IPS DF 6.9 (cell line): ENCODE measurements around the gene USP6NL.
A peak's percentile ranks its signal among the peaks of the same experiment; 100 is the strongest.

Experiments
- DNase-seq: peaks from one replicate; pipeline ENCODE4 v3.0.0-alpha.2; 2013; ENCODE audit warnings: low read depth, low spot score
- H3K27ac ChIP-seq: one replicate; pipeline ENCODE4 v1.5.1; 2013; ENCODE audit warnings: low read length, control low read depth
- H3K27me3 ChIP-seq: 2 replicates; pipeline ENCODE4 v1.6.1; 2013; ENCODE audit warnings: mild to moderate bottlenecking, low read length; ENCODE audit not compliant: control insufficient read depth, insufficient read depth
- H3K36me3 ChIP-seq: 2 replicates; pipeline ENCODE4 v1.6.1; 2013; ENCODE audit warnings: low read length; ENCODE audit not compliant: control insufficient read depth, insufficient read depth
- H3K4me1 ChIP-seq: 2 replicates; pipeline ENCODE4 v1.6.1; 2013; ENCODE audit warnings: low read length; ENCODE audit not compliant: control insufficient read depth, insufficient read depth
- H3K4me3 ChIP-seq: 2 replicates; pipeline ENCODE4 v1.5.1; 2013; ENCODE audit warnings: mild to moderate bottlenecking, low read length
- H3K9me3 ChIP-seq: 2 replicates; pipeline ENCODE4 v1.6.1; 2013; ENCODE audit warnings: low read length, inconsistent platforms; ENCODE audit not compliant: control insufficient read depth, insufficient read depth
- WGBS: extraction: QIAGEN DNeasy Blood & Tissue Kit; methylation state at CpG from one replicate; pipeline ENCODE4 v1.1.7; 2013; ENCODE audit warnings: mixed read lengths, missing lambda C conversion rate; ENCODE audit not compliant: insufficient read length, insufficient coverage; 5-methylcytosine and 5-hydroxymethylcytosine counted together

USP6NL gene

GRCh38 chr10:11469575-11470391 lies 141.7 kb downstream of the USP6NL start:
- Histone ChIP-seq H3K4me1 (peaks cover 9% of the 10 kb centered on the region), H3K4me3 (no peak overlapping the region), H3K36me3 (no peaks in the 10 kb centered on the region), H3K9me3 (no peaks in the 10 kb centered on the region), H3K27ac (no peak overlapping the region), H3K27me3 (no peaks in the 10 kb centered on the region)
- peak; percentile 29 for DNase-seq
- WGBS: no CpG with 5 or more reads among the region's 22 CpGs

- no peaks in the 10 kb centered on the region for H3K9me3 ChIP-seq
- no peaks in the 10 kb centered on the region for H3K27me3 ChIP-seq
- no peak overlapping the region for H3K27ac ChIP-seq
- peaks cover 3% of the 10 kb centered on the region; the same call in 1 of the 2 replicates for H3K36me3 ChIP-seq
- peaks cover 6% of the 10 kb centered on the region for H3K4me1 ChIP-seq
- DNase-seq: no peak
- H3K4me3 ChIP-seq: no peak overlapping the region
- WGBS: no CpG with 5 or more reads among the region's 7 CpGs
These were observed 143.2 kb downstream of the USP6NL start for GRCh38 chr10:11468126-11468742.

GRCh38 chr10:11465406-11465805 lies 146.0 kb downstream of the USP6NL start:
- Histone ChIP-seq H3K4me1 (peaks cover 5% of the 10 kb centered on the region), H3K9me3 (no peaks in the 10 kb centered on the region), H3K27me3 (no peaks in the 10 kb centered on the region), H3K4me3 (no peak overlapping the region), H3K36me3 (peaks cover 5% of the 10 kb centered on the region), H3K27ac (no peak overlapping the region)
- no CpG with 5 or more reads among the region's 5 CpGs for WGBS
- DNase-seq: no peak

- no peaks in the 10 kb centered on the region for H3K9me3 ChIP-seq
- H3K36me3 ChIP-seq: peaks cover 5% of the 10 kb centered on the region
- no peak overlapping the region for H3K4me3 ChIP-seq
- no peak overlapping the region for H3K27ac ChIP-seq
- DNase-seq: no peak
- no peaks in the 10 kb centered on the region for H3K27me3 ChIP-seq
- WGBS: no CpG with 5 or more reads among the region's 26 CpGs
- H3K4me1 ChIP-seq: no peaks in the 10 kb centered on the region
These were observed 148.3 kb downstream of the USP6NL start for GRCh38 chr10:11463111-11463510.

GRCh38 chr10:11462071-11462470 lies 149.4 kb downstream of the USP6NL start:
- H3K9me3 ChIP-seq: no peaks in the 10 kb centered on the region
- H3K4me3 ChIP-seq: no peak overlapping the region
- no peaks in the 10 kb centered on the region for H3K4me1 ChIP-seq
- DNase-seq: no peak
- no peaks in the 10 kb centered on the region for H3K27me3 ChIP-seq
- H3K36me3 ChIP-seq: peaks cover 8% of the 10 kb centered on the region
- no CpG with 5 or more reads among the region's 10 CpGs for WGBS
- H3K27ac ChIP-seq: no peak overlapping the region

GRCh38 chr10:11457336-11457735 lies 154.1 kb downstream of the USP6NL start:
- peaks cover 4% of the 10 kb centered on the region; the same call in 1 of the 2 replicates for H3K36me3 ChIP-seq
- H3K9me3 ChIP-seq: no peaks in the 10 kb centered on the region
- no peaks in the 10 kb centered on the region for H3K27me3 ChIP-seq
- no CpG with 5 or more reads among the region's 2 CpGs for WGBS
- DNase-seq: no peak
- H3K4me3 ChIP-seq: no peak overlapping the region
- no peaks in the 10 kb centered on the region for H3K4me1 ChIP-seq
- H3K27ac ChIP-seq: no peak overlapping the region

- H3K4me3 ChIP-seq: no peak overlapping the region
- H3K36me3 ChIP-seq: 0 out of 2 replicates have a peak, but pooled peaks cover 4% of the 10 kb centered on the region
- no peak overlapping the region for H3K27ac ChIP-seq
- DNase-seq: no peak
- no peaks in the 10 kb centered on the region for H3K27me3 ChIP-seq
- H3K9me3 ChIP-seq: no peaks in the 10 kb centered on the region
- no peaks in the 10 kb centered on the region for H3K4me1 ChIP-seq
- WGBS: no CpG with 5 or more reads among the region's 8 CpGs
These were observed 156.4 kb downstream of the USP6NL start for GRCh38 chr10:11454958-11455566.

GRCh38 chr10:11454160-11454559 lies 157.3 kb downstream of the USP6NL start:
- no peak overlapping the region for H3K4me3 ChIP-seq
- no CpG with 5 or more reads among the region's 4 CpGs for WGBS
- no peaks in the 10 kb centered on the region for H3K4me1 ChIP-seq
- no peaks in the 10 kb centered on the region for H3K9me3 ChIP-seq
- no peaks in the 10 kb centered on the region for H3K27me3 ChIP-seq
- 0 out of 2 replicates have a peak, but pooled peaks cover 4% of the 10 kb centered on the region for H3K36me3 ChIP-seq
- DNase-seq: no peak
- H3K27ac ChIP-seq: no peak overlapping the region

GRCh38 chr10:11451640-11452260 lies 159.7 kb downstream of the USP6NL start:
- Histone ChIP-seq H3K36me3 (no peaks in the 10 kb centered on the region), H3K27ac (no peak overlapping the region), H3K4me1 (peaks cover 1% of the 10 kb centered on the region; the same call in 1 of the 2 replicates), H3K4me3 (no peak overlapping the region), H3K9me3 (no peaks in the 10 kb centered on the region), H3K27me3 (no peaks in the 10 kb centered on the region)
- no CpG with 5 or more reads among the region's 13 CpGs for WGBS
- no peak for DNase-seq

- H3K27me3 ChIP-seq: no peaks in the 10 kb centered on the region
- no peaks in the 10 kb centered on the region for H3K9me3 ChIP-seq
- WGBS: no CpG with 5 or more reads among the region's 6 CpGs
- peaks cover 1% of the 10 kb centered on the region; the same call in 1 of the 2 replicates for H3K4me1 ChIP-seq
- DNase-seq: no peak
- no peak overlapping the region for H3K27ac ChIP-seq
- H3K4me3 ChIP-seq: no peak overlapping the region
- no peaks in the 10 kb centered on the region for H3K36me3 ChIP-seq
These were observed 161.0 kb downstream of the USP6NL start for GRCh38 chr10:11450427-11450826.
